CD4-positive, alpha-beta T cell (primary cell): ENCODE measurements around the gene TMEM43. TPM values are rescaled to one million over a fixed set of nuclear protein-coding genes. Genes with fewer than 3 reads are reported as not detected.

Experiments used
- ATAC-seq: fragments of 200-7000 bp; cut with Tn5 transposase; one replicate; pipeline ENCODE4 v1.10.0; 2022; ENCODE audit warnings: mild to moderate bottlenecking; ENCODE audit not compliant: poor library complexity
- CTCF ChIA-PET: fragments of 350-600 bp; sonication (Branson Sonifier 250); formaldehyde crosslinking; loops from one replicate; lab custom pipeline; 2021; ENCODE audit warnings: antibody characterized with exemption, inconsistent platforms; lab: Charles Lee
- POLR2A ChIA-PET: fragments of 350-600 bp; sonication (Branson Sonifier 250); formaldehyde crosslinking; loops from one replicate; lab custom pipeline; 2021; ENCODE audit warnings: antibody characterized with exemption, inconsistent platforms; lab: Charles Lee
- DNase-seq, 14 experiments: peaks; one replicate each; pipeline ENCODE4 v3.0.0-alpha.2; 2013 to 2020; ENCODE audit warnings: mixed read lengths in 2 of 14
- H3K27ac ChIP-seq, 2 donors: one replicate each; pipeline versions ENCODE4 v1.5.1 to v1.7.0; 2013; ENCODE audit warnings: low read length in 2 of 2, low read depth in 1 of 2, mild to moderate bottlenecking in 1 of 2
- H3K27me3 ChIP-seq, 2 experiments: 1 replicate in 1 of 2; 2 replicates in 1 of 2; pipeline versions ENCODE4 v1.6.1 to v1.7.0; 2013; ENCODE audit warnings: low read length in 2 of 2, control low read depth in 1 of 2, mild to moderate bottlenecking in 1 of 2, moderate library complexity in 1 of 2; ENCODE audit not compliant: insufficient read depth in 2 of 2, control insufficient read depth in 1 of 2
- H3K36me3 ChIP-seq: one replicate; pipeline ENCODE4 v1.6.1; 2013; ENCODE audit warnings: low read length, control low read depth; ENCODE audit not compliant: insufficient read depth
- H3K4me1 ChIP-seq: one replicate; pipeline ENCODE4 v1.6.1; 2013; ENCODE audit warnings: low read length, control low read depth; ENCODE audit not compliant: insufficient read depth
- H3K4me3 ChIP-seq: one replicate; pipeline ENCODE4 v1.5.1; 2013; ENCODE audit warnings: mild to moderate bottlenecking, low read length, moderate library complexity
- H3K9me3 ChIP-seq, 2 experiments: 1 replicate in 1 of 2; 2 replicates in 1 of 2; pipeline versions ENCODE4 v1.6.1 to v1.7.0; 2013; ENCODE audit warnings: low read length in 2 of 2, mild to moderate bottlenecking in 2 of 2, control low read depth in 1 of 2, moderate library complexity in 1 of 2; ENCODE audit not compliant: control insufficient read depth in 1 of 2, insufficient read depth in 1 of 2
- H3K27ac Mint-ChIP-seq: one replicate; pipeline ENCODE4 v1.8.0; 2020; ENCODE audit warnings: mixed read lengths
- H3K27me3 Mint-ChIP-seq: one replicate; pipeline ENCODE4 v1.8.0; 2021; ENCODE audit warnings: mixed read lengths
- H3K36me3 Mint-ChIP-seq: one replicate; pipeline ENCODE4 v1.8.0; 2021; ENCODE audit warnings: low read depth, mixed read lengths
- H3K4me1 Mint-ChIP-seq: one replicate; pipeline ENCODE4 v1.8.0; 2021; ENCODE audit warnings: low read depth, mixed read lengths
- H3K4me3 Mint-ChIP-seq: one replicate; pipeline ENCODE4 v1.8.0; 2020; ENCODE audit warnings: mild to moderate bottlenecking, mixed read lengths
- H3K9me3 Mint-ChIP-seq: one replicate; pipeline ENCODE4 v1.8.0; 2020; ENCODE audit warnings: mixed read lengths
- CTCF ChIP-seq: fragments of 200-600 bp; IDR thresholded peaks from one replicate; pipeline ENCODE4 v1.8.0; 2022; ENCODE audit warnings: antibody characterized with exemption, mild to moderate bottlenecking
- intact Hi-C, 2 experiments: fragments of 100-400 bp; cut with DNase I in 1 of 2; cut with micrococcal nuclease in 1 of 2; formaldehyde crosslinking; loops; one replicate each; pipeline versions ENCODE4 v1.15.1 to v1.9.0; 2023 to 2025; cut with DNase I, micrococcal nuclease
- total RNA-seq, 174 experiments: library from RNA in 2 of 174; stranded (reverse) in 2 of 174; gene quantifications; one replicate each; pipeline ENCODE4 v1.2.3 and lab custom pipeline; 2021 to 2026

TMEM43 gene
- total RNA-seq, 2 experiments from 2014 or later = 24.8 to 27.6 TPM

GRCh38 chr3:14124223-14124614 lies 633 bp upstream of the TMEM43 start:
- CTCF ChIA-PET = interaction anchor here (1.1 to 4.1 kb wide), 5 partner anchors 9 to 244 kb away, joined by 3 to 44 read pairs (median 14); partner anchors contain the start of genes LSM3, WNT7A and XPC
- no peaks in the 10 kb centered on the region for H3K9me3 ChIP-seq
- no peaks in the 10 kb centered on the region for H3K27me3 ChIP-seq
- peak overlapping the region; percentile 76 to 86 for H3K27ac ChIP-seq
- H3K4me1 ChIP-seq = peaks cover 53% of the 10 kb centered on the region
- peaks cover 57% of the 10 kb centered on the region for H3K36me3 Mint-ChIP-seq
- TF ChIP-seq CTCF = no peak
- peak; percentile 6 for ATAC-seq
- no peaks in the 10 kb centered on the region for H3K27me3 Mint-ChIP-seq
- POLR2A ChIA-PET = interaction anchor here (0.8 to 4.5 kb wide), 23 partner anchors 8 to 1283 kb away, joined by 3 to 129 read pairs (median 6); partner anchors contain the start of genes CCDC174, HDAC11, LSM3 and RBSN
- H3K4me3 Mint-ChIP-seq = peak overlapping the region; percentile 97
- H3K36me3 ChIP-seq = peaks cover 24% of the 10 kb centered on the region
- intact Hi-C loops = loop anchor here (1.0 to 10.0 kb wide), 10 partner anchors 18 to 941 kb away; partner anchors contain the start of genes LSM3 (in 2 of the 2), XPC (in 2 of the 2), CCDC174 (in 1 of the 2) and HDAC11 (in 1 of the 2)
- peaks cover 73% of the 10 kb centered on the region for H3K4me1 Mint-ChIP-seq
- peak overlapping the region; percentile 91 for H3K27ac Mint-ChIP-seq
- H3K9me3 Mint-ChIP-seq = no peaks in the 10 kb centered on the region
- H3K4me3 ChIP-seq = peak overlapping the region; percentile 96
- DNase-seq = peak in 13 of 14 experiments; percentile 33 to 79 (median 55)

- H3K4me1 ChIP-seq = peaks cover 53% of the 10 kb centered on the region
- POLR2A ChIA-PET = interaction anchor here (0.5 to 4.5 kb wide), 26 partner anchors 7 to 1641 kb away, joined by 3 to 129 read pairs (median 6); partner anchors contain the start of genes CCDC174, HDAC11, LSM3 and RBSN
- no peaks in the 10 kb centered on the region for H3K9me3 ChIP-seq
- peaks cover 31% of the 10 kb centered on the region for H3K36me3 ChIP-seq
- Mint-ChIP-seq H3K27me3 (no peaks in the 10 kb centered on the region), H3K27ac (peak overlapping the region; percentile 91), H3K4me3 (peak overlapping the region; percentile 96), H3K4me1 (peaks cover 70% of the 10 kb centered on the region), H3K9me3 (no peaks in the 10 kb centered on the region), H3K36me3 (peaks cover 64% of the 10 kb centered on the region)
- peak overlapping the region; percentile 96 for H3K4me3 ChIP-seq
- intact Hi-C loops = loop anchor here in 1 of 2 experiments (1.0 to 10.0 kb wide), 5 partner anchors 17 to 939 kb away; partner anchors contain the start of genes CCDC174, MRPS25 and SLC6A6
- ATAC-seq (peak; percentile 44), DNase-seq (peak in 13 of 14 experiments; percentile 37 to 78 (median 52))
- no peak for TF ChIP-seq CTCF
- CTCF ChIA-PET = interaction anchor here (0.7 to 4.1 kb wide), 4 partner anchors 19 to 229 kb away, joined by 3 to 44 read pairs (median 14); partner anchors contain the start of genes LSM3 and XPC
- H3K27me3 ChIP-seq = no peaks in the 10 kb centered on the region
- peak overlapping the region; percentile 72 to 86 for H3K27ac ChIP-seq
These were observed 553 bp downstream of the TMEM43 start for GRCh38 chr3:14125193-14126016.
